Mesothelial cell of epicardium (in vitro differentiated cells): ENCODE data around the gene SOBP. TPM values are rescaled to one million over a fixed set of nuclear protein-coding genes. Genes with fewer than 3 reads are reported as not detected.

ENCODE experiments used
- DNase-seq, 2 experiments: peaks; one replicate each; pipeline ENCODE4 v3.0.0; 2021; ENCODE audit warnings: low spot score in 2 of 2; ENCODE audit not compliant: unreplicated experiment in 2 of 2
- H3K27ac Mint-ChIP-seq: 2 replicates; pipeline ENCODE4 v1.8.0; 2021; ENCODE audit warnings: mixed read lengths
- H3K27me3 Mint-ChIP-seq: 2 replicates; pipeline ENCODE4 v1.8.0; 2021; ENCODE audit warnings: low read depth, mixed read lengths
- H3K36me3 Mint-ChIP-seq: 2 replicates; pipeline ENCODE4 v1.8.0; 2021; ENCODE audit warnings: mixed read lengths
- H3K4me1 Mint-ChIP-seq: 2 replicates; pipeline ENCODE4 v1.8.0; 2021; ENCODE audit warnings: mixed read lengths
- H3K4me3 Mint-ChIP-seq: 2 replicates; pipeline ENCODE4 v1.8.0; 2021; ENCODE audit warnings: mild to moderate bottlenecking, moderate library complexity, mixed read lengths
- H3K9me3 Mint-ChIP-seq: 2 replicates; pipeline ENCODE4 v1.8.0; 2021; ENCODE audit warnings: mixed read lengths
- total RNA-seq: library from RNA; stranded (reverse); gene quantifications from 3 replicates; pipeline ENCODE4 v1.2.1, GENCODE V29; 2021
- TF ChIP-seq, protein P1 (sequence below): fragments of 200-600 bp; sonication (generic); IDR thresholded peaks from one replicate; pipeline ENCODE4 v1.5.0; 2021; ENCODE audit warnings: antibody characterized with exemption; ENCODE audit not compliant: unreplicated experiment

The SOBP gene
- total RNA-seq, 1 donor from 2014 or later = 7.6 TPM

DNA sequence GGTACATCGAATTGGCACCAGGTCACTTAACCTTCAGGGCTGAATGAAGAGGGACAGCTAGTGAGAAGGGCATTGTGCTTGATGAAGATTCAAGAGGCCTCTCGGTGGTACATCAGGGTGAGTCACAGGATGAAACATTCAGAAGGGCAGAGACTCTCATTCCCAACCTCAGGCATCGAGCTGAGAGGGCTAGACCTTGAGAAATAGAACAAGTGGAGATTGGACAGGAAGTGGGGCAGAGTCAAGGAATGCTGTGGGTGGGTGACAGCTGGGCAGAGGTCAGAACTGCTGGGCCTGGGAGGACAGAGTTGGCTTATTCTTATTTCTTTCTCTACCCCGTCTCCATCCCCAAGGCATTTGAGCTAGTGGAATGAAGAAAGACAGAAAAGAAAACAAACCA is 208.2 kb downstream of the SOBP start:
- H3K4me1 Mint-ChIP-seq = no peaks in the 10 kb centered on the region
- H3K4me3 Mint-ChIP-seq = no peak overlapping the region
- no peak for DNase-seq
- H3K9me3 Mint-ChIP-seq = no peaks in the 10 kb centered on the region
- TF ChIP-seq, protein P1, sequence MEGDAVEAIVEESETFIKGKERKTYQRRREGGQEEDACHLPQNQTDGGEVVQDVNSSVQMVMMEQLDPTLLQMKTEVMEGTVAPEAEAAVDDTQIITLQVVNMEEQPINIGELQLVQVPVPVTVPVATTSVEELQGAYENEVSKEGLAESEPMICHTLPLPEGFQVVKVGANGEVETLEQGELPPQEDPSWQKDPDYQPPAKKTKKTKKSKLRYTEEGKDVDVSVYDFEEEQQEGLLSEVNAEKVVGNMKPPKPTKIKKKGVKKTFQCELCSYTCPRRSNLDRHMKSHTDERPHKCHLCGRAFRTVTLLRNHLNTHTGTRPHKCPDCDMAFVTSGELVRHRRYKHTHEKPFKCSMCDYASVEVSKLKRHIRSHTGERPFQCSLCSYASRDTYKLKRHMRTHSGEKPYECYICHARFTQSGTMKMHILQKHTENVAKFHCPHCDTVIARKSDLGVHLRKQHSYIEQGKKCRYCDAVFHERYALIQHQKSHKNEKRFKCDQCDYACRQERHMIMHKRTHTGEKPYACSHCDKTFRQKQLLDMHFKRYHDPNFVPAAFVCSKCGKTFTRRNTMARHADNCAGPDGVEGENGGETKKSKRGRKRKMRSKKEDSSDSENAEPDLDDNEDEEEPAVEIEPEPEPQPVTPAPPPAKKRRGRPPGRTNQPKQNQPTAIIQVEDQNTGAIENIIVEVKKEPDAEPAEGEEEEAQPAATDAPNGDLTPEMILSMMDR = no peak
- no peaks in the 10 kb centered on the region for H3K36me3 Mint-ChIP-seq
- no peaks in the 10 kb centered on the region for H3K27me3 Mint-ChIP-seq
- H3K27ac Mint-ChIP-seq = no peak overlapping the region

DNA sequence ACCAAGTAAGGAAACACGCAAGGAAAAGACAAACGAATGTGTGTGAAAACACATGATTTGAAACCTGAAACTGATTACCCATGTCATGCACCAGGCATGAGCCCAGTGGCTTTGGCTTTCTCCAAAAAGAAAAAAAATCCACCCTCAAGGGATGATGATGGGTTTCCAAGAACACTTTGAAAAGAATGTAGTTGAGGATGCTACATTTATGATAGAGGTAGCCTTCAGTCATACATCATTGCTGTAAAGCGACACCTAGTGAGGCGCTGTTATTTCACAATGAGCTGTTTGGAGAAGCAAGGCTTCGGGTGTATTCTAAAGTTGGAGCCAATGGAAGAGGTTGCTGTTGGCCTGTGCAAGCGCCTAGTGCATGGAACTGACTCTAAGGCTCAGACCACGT is 209.3 kb downstream of the SOBP start:
- no peak overlapping the region for H3K27ac Mint-ChIP-seq
- DNase-seq = no peak
- H3K36me3 Mint-ChIP-seq = no peaks in the 10 kb centered on the region
- TF ChIP-seq, protein P1 = no peak
- H3K9me3 Mint-ChIP-seq = no peaks in the 10 kb centered on the region
- H3K4me1 Mint-ChIP-seq = no peaks in the 10 kb centered on the region
- H3K4me3 Mint-ChIP-seq = no peak overlapping the region
- peaks cover 2% of the 10 kb centered on the region for H3K27me3 Mint-ChIP-seq

DNA sequence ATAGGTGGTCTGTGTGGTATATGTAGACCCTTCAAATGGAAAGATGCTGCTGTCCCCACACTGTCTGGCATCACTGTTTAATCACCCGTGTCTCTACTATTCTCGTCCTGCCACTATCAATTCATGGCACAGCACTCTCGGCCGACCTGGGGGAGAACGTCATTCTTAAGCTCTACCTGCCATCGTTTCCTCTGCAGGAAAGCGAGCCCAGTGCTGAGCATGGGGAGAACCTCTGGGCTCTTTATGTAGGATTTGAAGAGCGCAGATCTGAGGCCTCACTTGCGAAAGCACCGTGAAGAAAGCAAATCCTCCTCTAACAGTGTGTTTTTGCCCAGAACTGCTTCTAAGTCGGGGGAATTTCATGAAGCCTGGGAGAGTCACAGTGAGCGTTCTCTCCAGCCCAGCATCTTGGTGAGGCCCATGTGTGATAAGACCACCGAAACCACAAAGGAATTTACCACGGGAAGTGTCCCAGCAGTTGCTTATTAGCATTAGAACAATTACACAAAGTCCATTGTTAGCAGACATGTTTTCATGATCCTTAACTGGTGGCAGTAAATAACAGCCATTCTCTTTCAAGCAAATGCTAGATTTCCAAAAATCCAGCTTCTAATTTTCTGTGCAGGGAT is 209.9 kb downstream of the SOBP start:
- Mint-ChIP-seq H3K4me3 (no peak overlapping the region), H3K36me3 (no peaks in the 10 kb centered on the region), H3K9me3 (no peaks in the 10 kb centered on the region), H3K4me1 (no peaks in the 10 kb centered on the region), H3K27me3 (peaks cover 7% of the 10 kb centered on the region), H3K27ac (no peak overlapping the region)
- no peak for DNase-seq
- TF ChIP-seq, protein P1 = no peak

DNA sequence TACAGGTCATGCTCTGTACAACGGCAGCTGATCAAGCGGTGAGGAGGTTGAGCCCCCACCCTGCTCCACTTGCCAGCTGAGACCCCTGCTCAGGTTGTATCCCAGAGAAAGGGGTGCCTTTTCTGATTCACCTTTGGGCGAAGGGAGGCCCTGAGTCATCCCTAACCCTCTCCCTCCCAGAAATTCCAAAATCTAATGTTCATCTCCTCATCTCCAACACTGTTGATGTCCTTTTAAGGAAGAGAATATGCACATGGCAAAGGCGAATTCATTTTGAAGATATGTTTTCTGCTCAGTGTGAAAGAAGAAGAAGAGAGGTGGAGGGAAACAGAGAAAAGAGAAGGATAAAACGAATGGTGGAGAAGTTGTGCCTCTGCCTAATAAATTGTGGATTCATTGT is 213.7 kb downstream of the SOBP start:
- TF ChIP-seq, protein P1 = no peak
- no peaks in the 10 kb centered on the region for H3K36me3 Mint-ChIP-seq
- no peaks in the 10 kb centered on the region for H3K9me3 Mint-ChIP-seq
- peaks cover 30% of the 10 kb centered on the region for H3K27me3 Mint-ChIP-seq
- DNase-seq = no peak
- no peak overlapping the region for H3K4me3 Mint-ChIP-seq
- H3K27ac Mint-ChIP-seq = no peak overlapping the region
- H3K4me1 Mint-ChIP-seq = no peaks in the 10 kb centered on the region

DNA sequence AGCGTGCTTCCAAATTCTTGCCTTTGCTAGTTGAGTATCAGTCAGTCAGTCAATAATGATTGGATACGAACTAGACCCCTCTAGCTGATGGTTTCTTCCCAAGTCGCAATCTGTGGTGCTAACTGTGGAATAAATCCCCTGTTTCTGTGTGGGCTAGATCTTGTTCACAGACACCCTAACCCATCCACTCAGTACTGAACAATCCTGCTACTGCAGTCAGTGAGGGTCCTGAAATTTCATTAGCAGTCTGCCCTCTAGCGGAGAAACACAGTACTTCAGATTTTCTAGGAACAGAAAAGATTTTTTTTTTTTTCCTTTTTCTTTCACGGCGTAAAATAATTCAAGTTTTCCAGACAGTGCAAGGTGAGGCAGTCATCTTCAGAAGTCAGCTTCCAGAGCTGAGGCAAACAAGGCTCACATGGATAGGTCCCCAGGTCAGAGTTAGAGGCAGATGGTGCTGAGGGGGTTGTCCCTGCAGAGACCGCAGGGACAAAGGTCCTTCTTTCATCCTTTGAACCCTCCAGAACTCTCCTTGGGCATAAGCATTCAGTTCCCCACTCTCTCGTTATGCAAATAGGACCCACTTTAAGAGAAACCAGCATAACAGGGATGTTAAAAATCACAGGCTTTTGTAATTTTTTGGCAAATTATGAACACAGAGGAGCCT is 214.6 kb downstream of the SOBP start:
- Mint-ChIP-seq H3K9me3 (no peaks in the 10 kb centered on the region), H3K27me3 (peaks cover 39% of the 10 kb centered on the region), H3K4me1 (no peaks in the 10 kb centered on the region), H3K27ac (no peak overlapping the region), H3K4me3 (peak overlapping the region; percentile 30), H3K36me3 (no peaks in the 10 kb centered on the region)
- no peak for DNase-seq
- TF ChIP-seq, protein P1 = peak; percentile 99
